ENCODE results near the gene STK16. TPM values are rescaled to one million over a fixed set of nuclear protein-coding genes. Genes with fewer than 3 reads are reported as not detected.

STK16 gene
- total RNA-seq, 1 donor from 2014 or later = 29.1 TPM

DNA sequence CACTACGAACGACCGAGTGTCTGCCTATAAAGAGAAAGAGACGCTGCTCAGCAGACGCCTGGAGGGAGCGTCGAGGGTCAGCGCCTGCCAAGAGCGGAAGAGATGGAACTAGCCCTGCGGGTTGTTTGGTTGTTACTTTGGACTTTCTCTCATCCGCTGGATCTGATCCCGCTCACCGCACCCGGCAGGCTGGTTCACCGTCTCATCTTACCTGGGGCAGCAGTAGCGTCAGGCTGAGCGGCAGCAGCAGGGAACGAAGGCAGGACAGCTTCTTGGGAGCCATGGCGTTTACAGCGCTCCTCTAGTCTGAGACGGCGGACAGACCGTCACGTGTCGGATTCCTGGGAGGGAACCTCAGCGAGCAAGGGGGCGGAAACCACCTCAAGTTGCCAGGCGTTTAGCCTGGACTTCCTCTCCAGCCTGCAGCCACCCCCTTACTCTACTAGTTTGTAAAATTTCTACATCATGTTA, 2.0 kb upstream of the STK16 start:
- Mint-ChIP-seq H3K27me3 (no peaks in the 10 kb centered on the region), H3K36me3 (ENCODE audit: low read depth) (peaks cover 24% of the 10 kb centered on the region), H3K9me3 (no peaks in the 10 kb centered on the region), H3K4me1 (peaks cover 39% of the 10 kb centered on the region), H3K4me3 (peak overlapping the region; percentile 66), H3K27ac (peak overlapping the region; percentile 48)
- DNase-seq = no peak
- intact Hi-C loops (cut with micrococcal nuclease) = no loop called here

DNA sequence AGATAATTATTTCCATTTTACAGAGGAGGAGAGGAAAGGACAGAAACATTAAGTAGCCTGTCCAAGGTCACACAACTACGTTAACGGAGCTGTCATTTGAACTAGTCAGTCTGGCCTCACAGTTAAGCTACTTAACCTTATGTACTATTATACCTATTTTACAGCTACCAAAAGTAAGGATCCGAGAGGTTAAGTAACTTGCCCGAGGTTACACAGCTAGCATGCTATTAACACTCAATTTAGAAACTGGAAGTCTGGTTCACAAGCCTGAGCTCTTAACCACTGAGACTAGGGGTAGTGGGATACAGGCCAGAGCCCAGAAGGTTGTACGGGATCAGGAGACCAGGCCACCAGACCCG, 511 bp upstream of the STK16 start:
- Mint-ChIP-seq H3K36me3 (ENCODE audit: low read depth) (peaks cover 30% of the 10 kb centered on the region), H3K9me3 (no peaks in the 10 kb centered on the region), H3K4me3 (peak overlapping the region; percentile 80), H3K27me3 (no peaks in the 10 kb centered on the region), H3K27ac (peak overlapping the region; percentile 99), H3K4me1 (peaks cover 52% of the 10 kb centered on the region)
- intact Hi-C loops (cut with micrococcal nuclease) = loop anchor here (1.0 to 2.0 kb wide), 5 partner anchors 9 to 352 kb away; partner anchors contain the start of genes ANKZF1, ATG9A, STK11IP and TUBA4A
- DNase-seq = no peak

DNA sequence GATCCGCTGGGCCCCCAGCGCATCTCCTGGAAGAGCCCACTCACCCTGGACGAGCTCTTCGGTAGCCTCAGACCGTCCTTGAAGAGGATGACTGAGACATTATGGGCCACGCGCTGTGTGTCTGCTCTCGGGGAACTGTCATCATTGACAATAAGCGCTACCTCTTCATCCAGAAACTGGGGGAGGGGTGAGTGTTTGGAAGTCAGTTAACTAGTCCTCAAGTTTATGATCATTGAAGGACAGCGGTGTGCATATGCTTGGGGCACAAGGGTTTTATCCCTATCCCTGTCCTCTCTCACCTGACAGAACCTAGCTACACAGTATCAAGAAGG, 586 bp downstream of the STK16 start:
- no peaks in the 10 kb centered on the region for H3K27me3 Mint-ChIP-seq
- peaks cover 40% of the 10 kb centered on the region for H3K36me3 Mint-ChIP-seq (ENCODE audit: low read depth)
- DNase-seq = peak; percentile 76
- H3K27ac Mint-ChIP-seq = peak overlapping the region; percentile 99
- H3K9me3 Mint-ChIP-seq = no peaks in the 10 kb centered on the region
- intact Hi-C loops (cut with micrococcal nuclease) = loop anchor here (1.0 to 2.0 kb wide), 5 partner anchors 7 to 351 kb away; partner anchors contain the start of genes ANKZF1, ATG9A, STK11IP and TUBA4A
- peak overlapping the region; percentile 80 for H3K4me3 Mint-ChIP-seq
- H3K4me1 Mint-ChIP-seq = peaks cover 63% of the 10 kb centered on the region

DNA sequence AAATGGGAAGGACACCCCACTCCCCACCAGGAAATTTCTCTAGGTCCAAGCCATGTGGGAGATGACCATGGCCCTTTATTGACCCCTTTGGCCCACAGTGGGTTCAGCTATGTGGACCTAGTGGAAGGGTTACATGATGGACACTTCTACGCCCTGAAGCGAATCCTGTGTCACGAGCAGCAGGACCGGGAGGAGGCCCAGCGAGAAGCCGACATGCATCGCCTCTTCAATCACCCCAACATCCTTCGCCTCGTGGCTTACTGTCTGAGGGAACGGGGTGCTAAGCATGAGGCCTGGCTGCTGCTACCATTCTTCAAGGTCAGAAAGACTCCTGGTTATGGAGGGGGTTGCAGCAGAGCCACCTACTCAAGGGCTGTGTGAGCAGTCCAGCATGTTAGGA, 1.3 kb downstream of the STK16 start:
- intact Hi-C loops (cut with micrococcal nuclease) = no loop called here
- Mint-ChIP-seq H3K9me3 (no peaks in the 10 kb centered on the region), H3K36me3 (ENCODE audit: low read depth) (peaks cover 47% of the 10 kb centered on the region), H3K4me3 (peak overlapping the region; percentile 80), H3K4me1 (peaks cover 70% of the 10 kb centered on the region), H3K27ac (peak overlapping the region; percentile 91), H3K27me3 (no peaks in the 10 kb centered on the region)
- peak; percentile 60 for DNase-seq

DNA sequence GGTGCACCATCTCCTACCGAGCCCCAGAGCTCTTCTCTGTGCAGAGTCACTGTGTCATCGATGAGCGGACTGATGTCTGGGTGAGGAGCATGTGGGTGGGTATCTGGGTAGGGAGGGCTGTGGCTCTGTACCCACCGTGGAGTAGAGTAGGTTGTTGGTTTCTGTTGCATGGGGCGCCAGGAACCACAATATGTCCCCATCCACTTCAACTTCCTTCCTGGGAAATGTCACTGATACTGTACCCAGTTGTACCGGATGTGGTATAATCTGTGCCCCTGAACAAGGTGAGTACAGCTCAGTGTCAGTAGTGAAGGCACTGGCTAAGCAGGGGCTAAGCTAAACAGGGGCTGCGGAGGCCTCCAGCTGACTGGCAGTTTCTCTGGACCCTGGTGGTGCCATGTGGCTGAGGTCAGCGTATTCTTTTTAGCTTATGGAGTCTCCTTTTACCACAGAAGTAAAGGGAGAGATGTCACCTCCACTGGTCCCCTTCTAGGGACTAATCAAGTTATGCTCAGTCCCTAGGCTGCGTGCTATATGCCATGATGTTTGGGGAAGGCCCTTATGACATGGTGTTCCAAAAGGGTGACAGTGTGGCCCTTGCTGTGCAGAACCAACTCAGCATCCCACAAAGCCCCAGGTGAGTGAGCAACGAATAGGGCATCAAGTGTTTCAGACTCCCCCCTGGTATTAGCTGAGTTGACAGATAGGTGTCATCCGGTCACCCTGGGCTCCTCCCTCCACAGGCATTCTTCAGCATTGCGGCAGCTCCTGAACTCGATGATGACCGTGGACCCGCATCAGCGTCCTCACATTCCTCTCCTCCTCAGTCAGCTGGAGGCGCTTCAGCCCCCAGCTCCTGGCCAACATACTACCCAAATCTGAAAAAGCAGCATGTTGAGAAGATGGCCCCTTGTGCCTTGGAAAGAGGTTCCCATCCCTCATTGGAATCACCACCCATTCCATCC, 2.7 kb downstream of the STK16 start:
- H3K27ac Mint-ChIP-seq = peak overlapping the region; percentile 91
- H3K4me3 Mint-ChIP-seq = peak overlapping the region; percentile 80
- DNase-seq = peak; percentile 87

DNA sequence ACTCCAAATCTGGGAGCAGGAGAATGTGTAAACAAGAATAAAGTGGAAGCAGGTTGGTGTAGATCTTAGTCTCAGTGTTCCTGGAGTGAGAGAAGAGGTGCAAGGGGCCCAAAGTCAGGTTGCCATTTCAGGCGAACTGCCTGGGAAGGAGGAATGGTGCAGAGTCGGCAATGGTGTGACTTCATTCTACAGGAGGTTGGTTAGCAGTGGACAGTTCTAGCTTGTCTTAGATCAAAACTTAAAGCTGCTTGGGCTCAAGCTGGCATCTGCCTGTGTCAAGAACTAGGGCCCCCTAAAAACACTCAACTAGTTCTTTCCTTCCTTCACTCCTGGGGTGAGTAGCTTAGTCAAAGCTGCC, 3.5 kb downstream of the STK16 start:
- peaks cover 61% of the 10 kb centered on the region for H3K36me3 Mint-ChIP-seq (ENCODE audit: low read depth)
- H3K4me1 Mint-ChIP-seq = peaks cover 78% of the 10 kb centered on the region

More for the DNA sequence above, 2.7 kb downstream of the STK16 start:
- intact Hi-C loops (cut with micrococcal nuclease) = no loop called here
- H3K9me3 Mint-ChIP-seq = no peaks in the 10 kb centered on the region
- no peaks in the 10 kb centered on the region for H3K27me3 Mint-ChIP-seq
- H3K4me1 Mint-ChIP-seq = peaks cover 80% of the 10 kb centered on the region
- H3K36me3 Mint-ChIP-seq (ENCODE audit: low read depth) = peaks cover 60% of the 10 kb centered on the region

DNA sequence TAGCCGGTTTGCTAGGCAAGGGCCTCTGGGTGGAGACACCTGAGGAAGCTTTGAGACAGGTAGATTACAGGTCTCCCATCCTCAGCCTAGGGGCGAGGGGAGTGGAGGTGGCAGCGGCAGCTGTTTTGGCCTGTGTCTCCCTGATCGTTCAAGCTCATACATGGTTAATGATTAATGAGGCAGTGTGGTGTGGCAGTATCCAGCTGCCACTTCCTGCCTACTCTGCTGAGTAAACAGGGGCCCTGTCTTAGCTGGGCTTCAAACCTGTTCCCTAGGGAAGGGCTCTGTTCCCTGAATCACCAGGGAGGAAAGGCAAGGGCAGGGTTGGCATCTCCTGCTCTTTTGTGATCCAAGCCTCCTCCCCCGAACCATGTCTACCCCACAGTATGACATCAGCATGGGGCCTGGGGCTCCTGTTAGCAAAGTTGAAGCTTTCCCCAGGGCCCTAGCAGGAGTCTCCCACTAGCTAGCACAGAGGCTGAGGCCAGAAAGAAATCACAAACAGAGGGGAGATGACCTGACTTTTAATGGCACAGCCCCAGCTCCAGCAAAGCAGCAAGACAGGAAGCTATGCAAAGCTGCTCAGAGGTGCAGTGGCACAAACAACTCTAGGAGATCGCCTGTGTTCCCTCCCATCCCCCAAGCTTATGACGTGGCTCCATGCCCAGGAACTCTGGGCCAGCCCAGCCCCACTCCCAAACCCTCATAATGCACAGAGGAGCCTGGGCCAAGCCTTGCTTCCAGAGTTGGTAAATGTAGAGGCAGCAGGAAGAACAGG, 4.1 kb downstream of the STK16 start:
- peak; percentile 83 for DNase-seq
- Mint-ChIP-seq H3K27ac (peak overlapping the region; percentile 91), H3K4me3 (peak overlapping the region; percentile 80), H3K9me3 (no peaks in the 10 kb centered on the region), H3K27me3 (no peaks in the 10 kb centered on the region), H3K4me1 (peaks cover 74% of the 10 kb centered on the region), H3K36me3 (ENCODE audit: low read depth) (peaks cover 61% of the 10 kb centered on the region)
- intact Hi-C loops (cut with micrococcal nuclease) = no loop called here

More for the DNA sequence above, 3.5 kb downstream of the STK16 start:
- Mint-ChIP-seq H3K27me3 (no peaks in the 10 kb centered on the region), H3K27ac (peak overlapping the region; percentile 91), H3K9me3 (no peaks in the 10 kb centered on the region), H3K4me3 (peak overlapping the region; percentile 80)
- intact Hi-C loops (cut with micrococcal nuclease) = no loop called here
- DNase-seq = no peak

DNA sequence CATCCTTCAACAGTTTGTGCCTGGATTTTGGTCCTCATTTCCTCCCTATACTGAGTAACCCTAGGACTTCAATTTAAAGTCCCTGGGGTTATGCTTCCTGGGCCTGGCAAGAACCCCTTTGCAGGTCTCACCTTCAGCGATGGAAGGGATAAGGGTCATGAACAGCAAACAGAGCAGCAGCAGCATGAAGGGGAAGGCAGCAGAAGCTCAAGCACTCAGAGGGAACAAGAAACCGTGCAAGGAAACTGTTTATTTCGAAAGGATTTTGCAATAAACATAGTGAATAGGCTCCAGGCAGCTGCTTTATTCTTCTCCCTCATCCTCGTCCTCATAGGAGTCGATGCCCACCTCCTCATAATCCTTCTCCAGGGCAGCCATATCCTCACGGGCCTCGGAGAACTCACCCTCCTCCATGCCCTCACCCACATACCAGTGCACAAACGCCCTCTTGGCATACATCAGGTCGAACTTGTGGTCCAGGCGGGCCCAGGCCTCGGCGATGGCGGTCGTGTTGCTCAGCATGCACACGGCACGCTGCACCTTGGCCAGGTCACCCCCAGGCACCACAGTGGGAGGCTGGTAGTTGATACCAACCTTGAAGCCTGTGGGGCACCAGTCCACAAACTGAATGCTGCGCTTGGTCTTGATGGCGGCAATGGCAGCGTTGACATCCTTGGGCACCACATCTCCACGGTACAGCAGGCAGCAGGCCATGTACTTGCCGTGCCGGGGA, 4.9 kb downstream of the STK16 start:
- no peaks in the 10 kb centered on the region for H3K9me3 Mint-ChIP-seq
- peak; percentile 69 for DNase-seq
- peak overlapping the region; percentile 91 for H3K27ac Mint-ChIP-seq
- peak overlapping the region; percentile 80 for H3K4me3 Mint-ChIP-seq
- H3K27me3 Mint-ChIP-seq = no peaks in the 10 kb centered on the region
- H3K36me3 Mint-ChIP-seq (ENCODE audit: low read depth) = peaks cover 61% of the 10 kb centered on the region
- intact Hi-C loops (cut with micrococcal nuclease) = loop anchor here (5.0 kb wide), 1 partner anchor 683 kb away; the partner anchor contains the start of genes CNOT9 and USP37
- H3K4me1 Mint-ChIP-seq = peaks cover 72% of the 10 kb centered on the region

DNA sequence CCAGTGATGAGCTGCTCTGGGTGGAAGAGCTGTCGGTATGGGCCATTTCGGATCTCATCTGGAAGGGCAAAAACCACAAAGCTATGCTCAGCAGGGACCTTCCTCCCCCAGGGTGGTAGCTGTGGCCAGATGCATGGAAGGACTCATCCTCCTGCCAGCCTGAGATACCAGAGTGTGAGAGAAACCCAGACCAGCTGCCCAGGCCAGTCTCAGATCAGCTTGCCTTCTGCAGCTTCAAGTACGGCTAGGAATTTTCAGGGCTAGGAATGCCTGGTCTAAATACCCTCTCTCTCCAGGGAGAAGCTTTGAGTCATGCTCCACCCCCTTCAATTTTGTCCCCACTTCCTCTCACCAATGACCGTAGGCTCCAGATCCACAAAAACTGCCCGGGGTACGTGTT, 6.4 kb downstream of the STK16 start:
- Mint-ChIP-seq H3K4me1 (peaks cover 70% of the 10 kb centered on the region), H3K9me3 (no peaks in the 10 kb centered on the region), H3K27ac (peak overlapping the region; percentile 91), H3K27me3 (no peaks in the 10 kb centered on the region), H3K36me3 (ENCODE audit: low read depth) (peaks cover 57% of the 10 kb centered on the region), H3K4me3 (peak overlapping the region; percentile 80)
- DNase-seq = no peak
- intact Hi-C loops (cut with micrococcal nuclease) = loop anchor here (5.0 kb wide), 1 partner anchor 684 kb away; the partner anchor contains the start of genes CNOT9 and USP37

DNA sequence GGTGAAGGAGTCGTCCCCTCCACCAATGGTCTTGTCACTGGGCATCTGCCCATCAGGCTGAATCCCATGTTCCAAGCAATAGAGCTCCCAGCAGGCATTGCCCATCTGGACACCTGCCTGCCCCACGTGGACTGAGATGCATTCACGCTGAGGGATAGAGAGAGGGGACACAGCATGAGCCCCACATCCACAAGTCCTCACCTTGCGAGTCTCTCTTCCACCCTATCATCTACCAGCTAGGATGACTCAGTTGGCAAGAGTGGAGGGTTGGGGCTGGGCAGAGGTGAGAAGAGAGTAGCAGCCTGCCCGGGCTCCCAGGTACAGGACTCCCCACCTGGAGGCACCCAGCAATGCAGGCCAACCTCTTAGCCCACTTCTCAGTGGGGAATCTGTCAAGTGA, 6.8 kb downstream of the STK16 start:
- intact Hi-C loops (cut with micrococcal nuclease) = loop anchor here (5.0 kb wide), 1 partner anchor 685 kb away; the partner anchor contains the start of genes CNOT9 and USP37
- peak; percentile 71 for DNase-seq
- peaks cover 54% of the 10 kb centered on the region for H3K36me3 Mint-ChIP-seq (ENCODE audit: low read depth)

DNA sequence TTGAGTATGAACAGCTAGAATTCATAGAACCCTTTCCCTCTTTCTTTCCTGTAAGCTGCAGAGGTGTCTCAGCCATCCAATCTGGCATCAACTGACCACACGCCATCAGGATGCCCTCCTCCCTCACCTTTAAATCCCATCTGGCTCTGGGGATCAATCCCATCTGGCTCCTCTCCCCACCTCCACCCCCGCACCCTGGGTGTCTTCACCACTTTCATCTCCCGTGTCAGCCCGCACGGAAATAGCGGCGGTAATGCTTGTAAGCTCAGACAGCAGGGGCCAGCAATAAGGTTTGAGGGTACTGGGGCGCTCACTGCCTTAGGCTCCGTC, 7.3 kb downstream of the STK16 start:
- Mint-ChIP-seq H3K4me3 (peak overlapping the region; percentile 80), H3K36me3 (ENCODE audit: low read depth) (peaks cover 52% of the 10 kb centered on the region)
- intact Hi-C loops (cut with micrococcal nuclease) = loop anchor here (5.0 kb wide), 1 partner anchor 685 kb away; the partner anchor contains the start of genes CNOT9 and USP37

More for the DNA sequence above, 6.8 kb downstream of the STK16 start:
- no peaks in the 10 kb centered on the region for H3K27me3 Mint-ChIP-seq
- no peaks in the 10 kb centered on the region for H3K9me3 Mint-ChIP-seq
- H3K4me1 Mint-ChIP-seq = peaks cover 66% of the 10 kb centered on the region
- peak overlapping the region; percentile 91 for H3K27ac Mint-ChIP-seq
- peak overlapping the region; percentile 80 for H3K4me3 Mint-ChIP-seq

DNA sequence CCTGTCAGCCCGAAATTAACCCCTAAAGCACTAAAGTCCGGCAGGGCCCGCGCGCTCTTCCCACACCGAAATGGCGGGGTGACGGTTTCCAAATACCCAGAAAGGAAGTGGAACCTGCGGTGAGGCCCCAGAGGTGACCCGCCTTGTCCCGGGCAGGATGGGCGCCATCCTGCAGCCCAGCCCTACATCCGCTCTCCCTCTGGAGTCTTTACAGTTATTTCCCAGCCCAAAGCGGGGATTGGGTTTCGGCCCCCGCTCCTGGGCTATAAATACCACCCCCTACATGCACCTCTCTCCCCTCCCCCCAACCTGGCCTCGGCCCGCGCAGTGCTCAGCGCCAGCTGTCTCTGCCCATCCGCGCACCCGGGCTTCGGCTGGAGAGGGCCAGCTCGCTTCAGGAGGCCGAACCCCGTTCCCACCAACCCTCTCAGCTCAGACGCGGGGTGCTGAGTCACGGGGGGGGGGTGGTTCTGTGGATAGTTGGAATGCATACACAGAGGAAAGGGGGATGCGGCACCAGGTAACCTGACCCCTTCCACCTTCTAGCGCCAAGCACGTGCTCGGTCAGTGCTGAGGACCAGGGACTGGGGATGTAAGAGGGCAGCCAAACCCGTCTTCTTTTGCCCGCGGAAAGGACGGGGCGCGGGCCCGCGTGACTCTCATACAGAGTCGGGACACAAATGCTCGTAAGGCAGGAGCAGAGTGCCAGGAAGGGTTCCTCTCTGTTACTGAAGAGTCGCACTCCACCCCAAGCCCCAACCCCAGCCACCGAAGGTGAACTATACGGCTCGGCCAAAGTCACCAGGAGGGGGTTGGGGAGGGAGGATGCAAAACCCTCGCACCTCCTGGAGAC, 7.8 kb downstream of the STK16 start, which contains the start of gene TUBA4B:
Gene TUBA4B (plus strand): TSS at position 344 of the 853 bp plus-strand sequence. CDS start 165 bp downstream, at position 509.
- Mint-ChIP-seq H3K27me3 (no peaks in the 10 kb centered on the region), H3K4me3 (peak within 1 kb of the TSS; percentile 80), H3K27ac (peak within 1 kb of the TSS; percentile 91), H3K36me3 (ENCODE audit: low read depth) (peaks cover 48% of the 10 kb centered on the region), H3K4me1 (peaks cover 55% of the 10 kb centered on the region), H3K9me3 (no peaks in the 10 kb centered on the region)
- intact Hi-C loops (cut with micrococcal nuclease) = loop anchor here (1.0 to 5.0 kb wide), 9 partner anchors 8 to 686 kb away; partner anchors contain the start of genes ANKZF1, ATG9A, CHPF and CNOT9
- peak; percentile 89 for DNase-seq

More for the DNA sequence above, 7.3 kb downstream of the STK16 start:
- no peak for DNase-seq
- Mint-ChIP-seq H3K27me3 (no peaks in the 10 kb centered on the region), H3K9me3 (no peaks in the 10 kb centered on the region), H3K27ac (peak overlapping the region; percentile 91), H3K4me1 (peaks cover 61% of the 10 kb centered on the region)

Measured in activated CD4-positive, alpha-beta T cell treated with anti-CD3 and anti-CD28 coated beads, Interleukin-2, amount 10 ng/mL, durations not matched to agents 24 days and 14 days (primary cell).